ENCODE results near the gene RABGAP1.

- no peak for TF ChIP-seq POLR2AphosphoS5 (IDR thresholded peaks at IDR 0.05; ENCODE audit: low read depth, low read length)
- no peak for TF ChIP-seq POLR2A (IDR thresholded peaks at IDR 0.05; ENCODE audit: low read depth, low read length)
- TF ChIP-seq PAX5 (IDR thresholded peaks at IDR 0.05; ENCODE audit: insufficient read depth, low read length, severe bottlenecking): no peak
- TF ChIP-seq TAF1 (IDR thresholded peaks at IDR 0.05; ENCODE audit: low read depth, low read length): no peak
These were observed 95.0 kb downstream of the RABGAP1 start for GRCh38 chr9:123035791-123036190.

Measured in GM12891 (cell line).